ENCODE results near the gene PRR23E. TPM values are rescaled to one million over a fixed set of nuclear protein-coding genes. Genes with fewer than 3 reads are reported as not detected.

The PRR23E gene
- not detected for total RNA-seq

GRCh38 chr3:127192576-127193232, at the start of gene PRR23E:
Gene PRR23E (plus strand): TSS chr3:127193131. CDS start chr3:127196686, 3,555 bp downstream.
- DNase-seq = no peak

GRCh38 chr3:127143172-127143571, 49.8 kb upstream of the PRR23E start:
- no peak for DNase-seq

- no peak for DNase-seq
Measured at GRCh38 chr3:127144631-127145030, 48.3 kb upstream of the PRR23E start.

- no peak for DNase-seq
Measured at GRCh38 chr3:127145266-127145665, 47.7 kb upstream of the PRR23E start.

- no peak for DNase-seq
Measured at GRCh38 chr3:127147291-127147885, 45.5 kb upstream of the PRR23E start.

- DNase-seq = no peak
Measured at GRCh38 chr3:127149621-127150310, 43.2 kb upstream of the PRR23E start.

- no peak for DNase-seq
Measured at GRCh38 chr3:127150513-127151250, 42.2 kb upstream of the PRR23E start.

GRCh38 chr3:127151251-127151564, 41.7 kb upstream of the PRR23E start:
- DNase-seq = no peak

- no peak for DNase-seq
Measured at GRCh38 chr3:127151992-127152650, 40.8 kb upstream of the PRR23E start.

- no peak for DNase-seq
Measured at GRCh38 chr3:127152684-127153505, 40.0 kb upstream of the PRR23E start.

- DNase-seq = no peak
Measured at GRCh38 chr3:127153506-127153815, 39.5 kb upstream of the PRR23E start.

- no peak for DNase-seq
Measured at GRCh38 chr3:127156338-127157050, 36.4 kb upstream of the PRR23E start.

- DNase-seq = no peak
Measured at GRCh38 chr3:127157171-127157828, 35.6 kb upstream of the PRR23E start.

- no peak for DNase-seq
Measured at GRCh38 chr3:127158614-127159229, 34.2 kb upstream of the PRR23E start.

GRCh38 chr3:127159543-127159942, 33.4 kb upstream of the PRR23E start:
- DNase-seq = no peak

- no peak for DNase-seq
Measured at GRCh38 chr3:127161236-127161635, 31.7 kb upstream of the PRR23E start.

GRCh38 chr3:127161973-127162579, 30.9 kb upstream of the PRR23E start:
- DNase-seq = no peak

GRCh38 chr3:127162947-127163645, 29.8 kb upstream of the PRR23E start:
- no peak for DNase-seq

GRCh38 chr3:127164615-127165014, 28.3 kb upstream of the PRR23E start:
- no peak for DNase-seq

All from skin of body (tissue), 2 donors.